GM23338 (cell line): ENCODE measurements around the gene DIP2C. TPM values are rescaled to one million over a fixed set of nuclear protein-coding genes. Genes with fewer than 3 reads are reported as not detected.

Experiments
- ATAC-seq: fragments of 200-7000 bp; cut with Tn5 transposase; 3 replicates; pipeline ENCODE4 v1.9.1; 2020
- DNase-seq: peaks from one replicate; pipeline ENCODE4 v3.0.0-alpha.2; 2015; ENCODE audit warnings: low spot score
- H2AFZ ChIP-seq: fragments of 200-600 bp; sonication (generic); 2 replicates; pipeline ENCODE4 v1.8.0; 2016; ENCODE audit warnings: antibody characterized with exemption, mild to moderate bottlenecking, moderate library complexity
- H3F3A ChIP-seq: fragments of 200-600 bp; sonication (generic); replicated peaks from 2 replicates; pipeline ENCODE4 v1.8.0; 2017; ENCODE audit warnings: antibody characterized with exemption, mixed run types, low read depth
- H3K27ac ChIP-seq: fragments of 200-600 bp; sonication (generic); 2 replicates; pipeline ENCODE4 v1.6.1; 2016; ENCODE audit warnings: low read depth
- H3K27me3 ChIP-seq: fragments of 200-600 bp; sonication (generic); 2 replicates; pipeline ENCODE4 v1.8.0; 2016; ENCODE audit warnings: mild to moderate bottlenecking, mixed run types, moderate library complexity; ENCODE audit not compliant: insufficient read depth
- H3K36me3 ChIP-seq: fragments of 200-600 bp; sonication (generic); 2 replicates; pipeline ENCODE4 v1.8.0; 2016; ENCODE audit warnings: mild to moderate bottlenecking; ENCODE audit not compliant: insufficient read depth
- H3K4me1 ChIP-seq: fragments of 200-600 bp; sonication (generic); 2 replicates; pipeline ENCODE4 v1.8.0; 2016; ENCODE audit warnings: mild to moderate bottlenecking, moderate library complexity; ENCODE audit not compliant: insufficient read depth
- H3K4me2 ChIP-seq: fragments of 200-600 bp; sonication (generic); 2 replicates; pipeline ENCODE4 v1.7.1; 2017; ENCODE audit warnings: mixed run types
- H3K4me3 ChIP-seq: fragments of 200-600 bp; sonication (generic); 2 replicates; pipeline ENCODE4 v1.6.1; 2016; ENCODE audit warnings: mixed run types
- H3K79me2 ChIP-seq: fragments of 200-600 bp; sonication (generic); replicated peaks from 2 replicates; pipeline ENCODE4 v1.8.0; 2017; ENCODE audit warnings: mild to moderate bottlenecking; ENCODE audit not compliant: insufficient read depth
- H3K9me2 ChIP-seq: fragments of 200-600 bp; sonication (generic); 2 replicates; pipeline ENCODE4 v1.8.0; 2017; ENCODE audit not compliant: insufficient read depth
- H4K20me1 ChIP-seq: fragments of 200-600 bp; sonication (generic); replicated peaks from 2 replicates; pipeline ENCODE4 v1.8.0; 2017; ENCODE audit warnings: mild to moderate bottlenecking; ENCODE audit not compliant: insufficient read depth
- H3K27ac Mint-ChIP-seq: 2 replicates; pipeline ENCODE4 v1.8.0; 2020; ENCODE audit warnings: inconsistent platforms, mild to moderate bottlenecking, moderate library complexity, mixed read lengths
- H3K27me3 Mint-ChIP-seq: 3 replicates; pipeline ENCODE4 v1.8.0; 2022; ENCODE audit warnings: low read depth, mild to moderate bottlenecking, moderate library complexity, mixed read lengths, inconsistent platforms; ENCODE audit not compliant: insufficient read depth, poor library complexity
- H3K36me3 Mint-ChIP-seq: 3 replicates; pipeline ENCODE4 v1.8.0; 2021; ENCODE audit warnings: low read depth, mild to moderate bottlenecking, inconsistent platforms, moderate library complexity, mixed read lengths
- H3K4me1 Mint-ChIP-seq: 3 replicates; pipeline ENCODE4 v1.8.0; 2020; ENCODE audit warnings: mild to moderate bottlenecking, inconsistent platforms, mixed read lengths
- H3K4me3 Mint-ChIP-seq: 3 replicates; pipeline ENCODE4 v1.8.0; 2021; ENCODE audit warnings: moderate library complexity, mild to moderate bottlenecking, inconsistent platforms, mixed read lengths
- H3K9me3 Mint-ChIP-seq: 3 replicates; pipeline ENCODE4 v1.8.0; 2020; ENCODE audit warnings: moderate library complexity, mild to moderate bottlenecking, inconsistent platforms, mixed read lengths
- CREB1 ChIP-seq: fragments of 250-450 bp; sonication (Bioruptor Pico); IDR thresholded peaks from 2 replicates; pipeline ENCODE4 v1.5.0; 2020; ENCODE audit warnings: low read depth, mild to moderate bottlenecking, moderate library complexity
- EZH2 ChIP-seq: fragments of 200-600 bp; sonication (generic); IDR thresholded peaks from one replicate; pipeline ENCODE4 v1.8.0; 2017; ENCODE audit warnings: antibody characterized with exemption, mild to moderate bottlenecking, low read depth; ENCODE audit not compliant: unreplicated experiment
- EZH2phosphoT487 ChIP-seq: fragments of 200-600 bp; sonication (generic); IDR thresholded peaks from one replicate; pipeline ENCODE4 v1.8.1; 2018; ENCODE audit warnings: antibody characterized with exemption; ENCODE audit not compliant: unreplicated experiment
- JUNB ChIP-seq: IDR thresholded peaks from one replicate; pipeline ENCODE4 v1.6.1; 2016; ENCODE audit warnings: antibody characterized with exemption; ENCODE audit not compliant: unreplicated experiment
- NANOG ChIP-seq: IDR thresholded peaks from 2 replicates; pipeline ENCODE4 v1.6.1; 2016; ENCODE audit warnings: antibody characterized with exemption, borderline replicate concordance
- POLR2AphosphoS5 ChIP-seq: IDR thresholded peaks from 2 replicates; pipeline ENCODE4 v1.6.1; 2016; ENCODE audit warnings: antibody characterized with exemption, low read depth
- ZNF114 ChIP-seq: fragments of 250-450 bp; sonication (Bioruptor Pico); IDR thresholded peaks from 2 replicates; pipeline ENCODE4 v1.5.0; 2020; ENCODE audit warnings: mild to moderate bottlenecking, moderate library complexity
- ZNF331 ChIP-seq: fragments of 250-450 bp; sonication (Bioruptor Pico); IDR thresholded peaks from 2 replicates; pipeline ENCODE4 v1.5.0; 2020; ENCODE audit warnings: low read depth, mild to moderate bottlenecking, moderate library complexity
- polyA plus RNA-seq: library from polyadenylated mRNA; unstranded; fragments of >200 nt; fragmentation: Nextera tagmentation; extraction: Ambion mirVana; gene quantifications from 2 replicates; pipeline ENCODE4 v1.2.1, GENCODE V29; 2016
- total RNA-seq: library from RNA; depleted of rRNA; stranded (reverse); fragments of >200 nt; shearing (Covaris generic); gene quantifications from 2 replicates; pipeline ENCODE4 v1.2.3, GENCODE V29; 2014
- TF ChIP-seq, protein P1 (sequence below): fragments of 250-450 bp; sonication (Bioruptor Pico); IDR thresholded peaks from 2 replicates; pipeline ENCODE4 v1.5.0; 2020; ENCODE audit warnings: mild to moderate bottlenecking, moderate library complexity
- TF ChIP-seq, protein P2 (sequence below), 2 experiments: fragments of 200-600 bp in 1 of 2; sonication (generic) in 1 of 2; conservative IDR thresholded peaks; 2 replicates each; pipeline versions ENCODE4 v1.5.1 to v1.6.1; 2016 to 2017; ENCODE audit warnings: antibody characterized with exemption in 2 of 2, low read depth in 2 of 2, mild to moderate bottlenecking in 2 of 2, moderate library complexity in 1 of 2
- TF ChIP-seq, protein P3 (sequence below): IDR thresholded peaks from 2 replicates; pipeline ENCODE4 v1.6.1; 2016; ENCODE audit warnings: antibody characterized with exemption

Gene DIP2C
- total and polyA plus RNA-seq, 2 experiments from 2014 or later = 5.1 to 7.7 TPM

DNA sequence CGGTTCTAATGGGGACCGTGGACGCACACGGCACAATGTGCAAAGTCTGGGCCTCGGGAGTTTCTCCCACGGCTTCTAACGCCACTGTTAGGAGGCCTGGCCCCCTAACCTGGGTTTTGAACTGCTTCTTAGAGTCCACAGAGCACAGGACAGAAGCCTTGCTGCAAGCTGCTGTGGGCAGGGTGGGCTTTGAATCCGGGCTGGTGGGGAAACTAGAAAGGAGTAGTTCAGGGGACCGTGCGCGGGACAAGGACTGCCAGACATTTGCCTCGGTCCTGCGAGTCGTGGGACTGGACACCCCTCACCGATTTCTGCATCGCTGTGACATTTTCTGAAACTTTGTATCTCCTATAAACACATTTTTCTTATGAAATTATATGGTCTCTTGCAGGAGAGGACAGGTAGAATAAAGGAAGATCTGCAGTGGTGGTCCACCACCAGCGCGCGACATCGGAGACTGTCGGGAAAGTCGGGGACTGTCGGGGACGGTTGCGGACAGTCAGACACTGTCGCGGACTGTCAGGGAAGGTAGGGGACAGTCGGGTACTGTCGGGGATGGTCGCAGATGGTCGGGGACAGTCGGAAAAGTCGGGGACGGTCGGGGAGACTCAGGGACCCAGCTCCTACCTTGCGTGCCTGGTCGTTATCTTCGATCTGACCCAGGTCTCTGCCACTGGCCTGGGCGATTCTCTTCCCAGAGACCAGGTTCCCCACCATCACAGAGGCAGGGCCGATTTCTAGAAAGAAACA is 332.1 kb downstream of the DIP2C start:
- Mint-ChIP-seq H3K4me3 (no peak overlapping the region), H3K36me3 (peaks cover 8% of the 10 kb centered on the region; the same call in 1 of the 3 replicates), H3K4me1 (peaks cover 7% of the 10 kb centered on the region; the same call in 1 of the 3 replicates), H3K9me3 (no peaks in the 10 kb centered on the region), H3K27me3 (peaks cover 8% of the 10 kb centered on the region), H3K27ac (peak overlapping the region; percentile 46)
- no peaks in the 10 kb centered on the region for H3K4me1 ChIP-seq
- H2AFZ ChIP-seq = no peak overlapping the region
- DNase-seq (no peak), ATAC-seq (no peak)
- no peaks in the 10 kb centered on the region for H3K36me3 ChIP-seq
- TF ChIP-seq POLR2AphosphoS5 (no peak), NANOG (no peak), ZNF114 (CRISPR knock-in tag) (no peak), ZNF331 (CRISPR knock-in tag) (no peak), EZH2phosphoT487 (no peak), CREB1 (CRISPR knock-in tag) (no peak), EZH2 (no peak), JUNB (no peak)
- TF ChIP-seq, protein P1, sequence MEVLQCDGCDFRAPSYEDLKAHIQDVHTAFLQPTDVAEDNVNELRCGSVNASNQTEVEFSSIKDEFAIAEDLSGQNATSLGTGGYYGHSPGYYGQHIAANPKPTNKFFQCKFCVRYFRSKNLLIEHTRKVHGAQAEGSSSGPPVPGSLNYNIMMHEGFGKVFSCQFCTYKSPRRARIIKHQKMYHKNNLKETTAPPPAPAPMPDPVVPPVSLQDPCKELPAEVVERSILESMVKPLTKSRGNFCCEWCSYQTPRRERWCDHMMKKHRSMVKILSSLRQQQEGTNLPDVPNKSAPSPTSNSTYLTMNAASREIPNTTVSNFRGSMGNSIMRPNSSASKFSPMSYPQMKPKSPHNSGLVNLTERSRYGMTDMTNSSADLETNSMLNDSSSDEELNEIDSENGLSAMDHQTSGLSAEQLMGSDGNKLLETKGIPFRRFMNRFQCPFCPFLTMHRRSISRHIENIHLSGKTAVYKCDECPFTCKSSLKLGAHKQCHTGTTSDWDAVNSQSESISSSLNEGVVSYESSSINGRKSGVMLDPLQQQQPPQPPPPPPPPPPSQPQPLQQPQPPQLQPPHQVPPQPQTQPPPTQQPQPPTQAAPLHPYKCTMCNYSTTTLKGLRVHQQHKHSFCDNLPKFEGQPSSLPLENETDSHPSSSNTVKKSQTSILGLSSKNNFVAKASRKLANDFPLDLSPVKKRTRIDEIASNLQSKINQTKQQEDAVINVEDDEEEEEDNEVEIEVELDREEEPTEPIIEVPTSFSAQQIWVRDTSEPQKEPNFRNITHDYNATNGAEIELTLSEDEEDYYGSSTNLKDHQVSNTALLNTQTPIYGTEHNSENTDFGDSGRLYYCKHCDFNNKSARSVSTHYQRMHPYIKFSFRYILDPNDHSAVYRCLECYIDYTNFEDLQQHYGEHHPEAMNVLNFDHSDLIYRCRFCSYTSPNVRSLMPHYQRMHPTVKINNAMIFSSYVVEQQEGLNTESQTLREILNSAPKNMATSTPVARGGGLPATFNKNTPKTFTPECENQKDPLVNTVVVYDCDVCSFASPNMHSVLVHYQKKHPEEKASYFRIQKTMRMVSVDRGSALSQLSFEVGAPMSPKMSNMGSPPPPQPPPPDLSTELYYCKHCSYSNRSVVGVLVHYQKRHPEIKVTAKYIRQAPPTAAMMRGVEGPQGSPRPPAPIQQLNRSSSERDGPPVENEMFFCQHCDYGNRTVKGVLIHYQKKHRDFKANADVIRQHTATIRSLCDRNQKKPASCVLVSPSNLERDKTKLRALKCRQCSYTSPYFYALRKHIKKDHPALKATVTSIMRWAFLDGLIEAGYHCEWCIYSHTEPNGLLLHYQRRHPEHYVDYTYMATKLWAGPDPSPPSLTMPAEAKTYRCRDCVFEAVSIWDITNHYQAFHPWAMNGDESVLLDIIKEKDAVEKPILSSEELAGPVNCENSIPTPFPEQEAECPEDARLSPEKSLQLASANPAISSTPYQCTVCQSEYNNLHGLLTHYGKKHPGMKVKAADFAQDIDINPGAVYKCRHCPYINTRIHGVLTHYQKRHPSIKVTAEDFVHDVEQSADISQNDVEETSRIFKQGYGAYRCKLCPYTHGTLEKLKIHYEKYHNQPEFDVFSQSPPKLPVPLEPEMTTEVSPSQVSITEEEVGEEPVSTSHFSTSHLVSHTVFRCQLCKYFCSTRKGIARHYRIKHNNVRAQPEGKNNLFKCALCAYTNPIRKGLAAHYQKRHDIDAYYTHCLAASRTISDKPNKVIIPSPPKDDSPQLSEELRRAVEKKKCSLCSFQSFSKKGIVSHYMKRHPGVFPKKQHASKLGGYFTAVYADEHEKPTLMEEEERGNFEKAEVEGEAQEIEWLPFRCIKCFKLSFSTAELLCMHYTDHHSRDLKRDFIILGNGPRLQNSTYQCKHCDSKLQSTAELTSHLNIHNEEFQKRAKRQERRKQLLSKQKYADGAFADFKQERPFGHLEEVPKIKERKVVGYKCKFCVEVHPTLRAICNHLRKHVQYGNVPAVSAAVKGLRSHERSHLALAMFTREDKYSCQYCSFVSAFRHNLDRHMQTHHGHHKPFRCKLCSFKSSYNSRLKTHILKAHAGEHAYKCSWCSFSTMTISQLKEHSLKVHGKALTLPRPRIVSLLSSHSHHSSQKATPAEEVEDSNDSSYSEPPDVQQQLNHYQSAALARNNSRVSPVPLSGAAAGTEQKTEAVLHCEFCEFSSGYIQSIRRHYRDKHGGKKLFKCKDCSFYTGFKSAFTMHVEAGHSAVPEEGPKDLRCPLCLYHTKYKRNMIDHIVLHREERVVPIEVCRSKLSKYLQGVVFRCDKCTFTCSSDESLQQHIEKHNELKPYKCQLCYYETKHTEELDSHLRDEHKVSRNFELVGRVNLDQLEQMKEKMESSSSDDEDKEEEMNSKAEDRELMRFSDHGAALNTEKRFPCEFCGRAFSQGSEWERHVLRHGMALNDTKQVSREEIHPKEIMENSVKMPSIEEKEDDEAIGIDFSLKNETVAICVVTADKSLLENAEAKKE (CRISPR knock-in tag) = no peak
- TF ChIP-seq, protein P2, sequence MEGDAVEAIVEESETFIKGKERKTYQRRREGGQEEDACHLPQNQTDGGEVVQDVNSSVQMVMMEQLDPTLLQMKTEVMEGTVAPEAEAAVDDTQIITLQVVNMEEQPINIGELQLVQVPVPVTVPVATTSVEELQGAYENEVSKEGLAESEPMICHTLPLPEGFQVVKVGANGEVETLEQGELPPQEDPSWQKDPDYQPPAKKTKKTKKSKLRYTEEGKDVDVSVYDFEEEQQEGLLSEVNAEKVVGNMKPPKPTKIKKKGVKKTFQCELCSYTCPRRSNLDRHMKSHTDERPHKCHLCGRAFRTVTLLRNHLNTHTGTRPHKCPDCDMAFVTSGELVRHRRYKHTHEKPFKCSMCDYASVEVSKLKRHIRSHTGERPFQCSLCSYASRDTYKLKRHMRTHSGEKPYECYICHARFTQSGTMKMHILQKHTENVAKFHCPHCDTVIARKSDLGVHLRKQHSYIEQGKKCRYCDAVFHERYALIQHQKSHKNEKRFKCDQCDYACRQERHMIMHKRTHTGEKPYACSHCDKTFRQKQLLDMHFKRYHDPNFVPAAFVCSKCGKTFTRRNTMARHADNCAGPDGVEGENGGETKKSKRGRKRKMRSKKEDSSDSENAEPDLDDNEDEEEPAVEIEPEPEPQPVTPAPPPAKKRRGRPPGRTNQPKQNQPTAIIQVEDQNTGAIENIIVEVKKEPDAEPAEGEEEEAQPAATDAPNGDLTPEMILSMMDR (conservative IDR thresholded peaks at IDR 0.05; ENCODE audit: low read depth in 2 of 2) = no peak
- TF ChIP-seq, protein P3, sequence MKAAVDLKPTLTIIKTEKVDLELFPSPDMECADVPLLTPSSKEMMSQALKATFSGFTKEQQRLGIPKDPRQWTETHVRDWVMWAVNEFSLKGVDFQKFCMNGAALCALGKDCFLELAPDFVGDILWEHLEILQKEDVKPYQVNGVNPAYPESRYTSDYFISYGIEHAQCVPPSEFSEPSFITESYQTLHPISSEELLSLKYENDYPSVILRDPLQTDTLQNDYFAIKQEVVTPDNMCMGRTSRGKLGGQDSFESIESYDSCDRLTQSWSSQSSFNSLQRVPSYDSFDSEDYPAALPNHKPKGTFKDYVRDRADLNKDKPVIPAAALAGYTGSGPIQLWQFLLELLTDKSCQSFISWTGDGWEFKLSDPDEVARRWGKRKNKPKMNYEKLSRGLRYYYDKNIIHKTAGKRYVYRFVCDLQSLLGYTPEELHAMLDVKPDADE = no peak
- no peaks in the 10 kb centered on the region for H3K9me2 ChIP-seq
- no peak overlapping the region for H3K4me2 ChIP-seq
- H3F3A ChIP-seq = no peaks in the 10 kb centered on the region
- H3K27me3 ChIP-seq = no peaks in the 10 kb centered on the region
- no peaks in the 10 kb centered on the region for H3K79me2 ChIP-seq
- no peaks in the 10 kb centered on the region for H4K20me1 ChIP-seq
- H3K27ac ChIP-seq = no peak overlapping the region
- no peak overlapping the region for H3K4me3 ChIP-seq
